ENCODE data around the gene MTMR3.
"Not testable (repeated sequence)": the region's sequence is repeated elsewhere in the genome, so short reads cannot be mapped to it uniquely, and the experiment has no call there.

Gene MTMR3

GRCh38 chr22:29972121-29972520 lies 89.1 kb downstream of the MTMR3 start:
- DNase-seq = no peak

- DNase-seq = no peak
Measured at GRCh38 chr22:29973269-29973668, 90.3 kb downstream of the MTMR3 start.

GRCh38 chr22:29973680-29974079 lies 90.7 kb downstream of the MTMR3 start:
- DNase-seq = not testable (repeated sequence)

GRCh38 chr22:29975494-29975893 lies 92.5 kb downstream of the MTMR3 start:
- no peak for DNase-seq

GRCh38 chr22:29977107-29977506 lies 94.1 kb downstream of the MTMR3 start:
- DNase-seq = no peak

GRCh38 chr22:29979777-29980321 lies 96.9 kb downstream of the MTMR3 start:
- DNase-seq = no peak

- no peak for DNase-seq
Measured at GRCh38 chr22:29983296-29983917, 100.4 kb downstream of the MTMR3 start.

- DNase-seq = no peak
Measured at GRCh38 chr22:29985912-29986311, 102.9 kb downstream of the MTMR3 start.

- no peak for DNase-seq
Measured at GRCh38 chr22:29987137-29987536, 104.2 kb downstream of the MTMR3 start.

- DNase-seq = no peak
Measured at GRCh38 chr22:29988719-29989118, 105.7 kb downstream of the MTMR3 start.

- no peak for DNase-seq
Measured at GRCh38 chr22:29989446-29989845, 106.5 kb downstream of the MTMR3 start.

- DNase-seq = no peak
Measured at GRCh38 chr22:29992341-29993275, 109.6 kb downstream of the MTMR3 start.

- no peak for DNase-seq
Measured at GRCh38 chr22:29994027-29994715, 111.2 kb downstream of the MTMR3 start.

- DNase-seq = no peak
Measured at GRCh38 chr22:29994943-29995342, 112.0 kb downstream of the MTMR3 start.

GRCh38 chr22:29997107-29997506 lies 114.1 kb downstream of the MTMR3 start:
- no peak for DNase-seq

- no peak for DNase-seq
Measured at GRCh38 chr22:29997516-29997915, 114.5 kb downstream of the MTMR3 start.

GRCh38 chr22:29998627-29999384 lies 115.8 kb downstream of the MTMR3 start:
- no peak for DNase-seq

GRCh38 chr22:30000566-30000965 lies 117.6 kb downstream of the MTMR3 start:
- no peak for DNase-seq

- no peak for DNase-seq
Measured at GRCh38 chr22:30001459-30001858, 118.5 kb downstream of the MTMR3 start.

GRCh38 chr22:30002861-30003486 lies 120.0 kb downstream of the MTMR3 start:
- DNase-seq = no peak

GRCh38 chr22:30004101-30004500 lies 121.1 kb downstream of the MTMR3 start:
- DNase-seq = no peak

GRCh38 chr22:30004694-30005093 lies 121.7 kb downstream of the MTMR3 start:
- no peak for DNase-seq

All from activated CD4-positive, alpha-beta T cell treated with anti-CD3 and anti-CD28 coated beads for 1 hour (primary cell).